MM.1S (cell line): ENCODE data around the gene EVPL.

Experiments used
- EZH2 ChIP-seq: fragments of 300-600 bp; sonication (generic); optimal IDR thresholded peaks from 2 replicates; pipeline ENCODE3; 2017; ENCODE audit warnings: low read depth, mild to moderate bottlenecking, antibody characterized with exemption, low read length, mixed read lengths
- TF ChIP-seq, protein P1 (sequence below): fragments of 300-600 bp; sonication (generic); IDR thresholded peaks from 2 replicates; pipeline ENCODE4 v1.5.1; 2016; ENCODE audit warnings: antibody characterized with exemption, low read length, mixed read lengths

DNA sequence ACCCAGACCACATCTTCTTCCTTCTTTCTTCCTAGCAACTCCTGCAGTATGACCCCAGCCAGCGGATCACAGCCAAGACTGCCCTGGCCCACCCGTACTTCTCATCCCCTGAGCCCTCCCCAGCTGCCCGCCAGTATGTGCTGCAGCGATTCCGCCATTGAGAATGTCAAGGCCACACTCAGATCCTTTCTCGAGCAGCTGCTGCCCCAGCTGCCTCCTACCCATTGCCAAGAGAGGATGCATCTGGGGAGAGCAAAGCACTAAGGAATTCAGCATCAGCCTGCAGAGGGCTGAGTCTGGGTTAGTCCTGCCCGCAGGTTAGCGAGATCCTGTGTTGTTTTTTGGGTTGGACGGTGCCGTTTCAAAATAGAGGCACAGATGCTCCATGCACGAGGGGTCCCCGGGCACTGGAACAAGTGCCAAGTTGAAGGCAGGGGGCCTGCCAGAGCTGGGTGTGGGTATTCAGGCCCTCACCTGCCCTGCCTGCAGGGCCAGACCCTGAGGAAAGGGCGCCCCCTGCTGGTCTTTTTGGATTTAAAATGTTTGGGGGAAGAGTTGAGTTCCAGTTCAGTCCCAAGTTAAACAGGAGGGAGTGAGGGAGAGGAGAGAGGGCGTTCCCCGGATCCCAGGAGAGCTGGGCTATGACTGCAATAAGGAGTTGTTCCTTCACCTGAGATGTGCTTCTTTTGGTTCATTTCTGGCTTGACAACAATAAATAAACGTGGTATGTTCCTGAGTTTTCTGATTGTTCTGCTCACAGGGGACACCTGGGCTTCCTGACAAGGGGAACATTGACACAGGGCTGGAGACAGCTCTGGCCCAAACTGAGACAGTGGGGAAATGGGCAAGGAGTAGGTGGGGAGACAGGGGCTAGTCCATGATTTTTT is 21.6 kb downstream of the EVPL start:
- TF ChIP-seq, protein P1, sequence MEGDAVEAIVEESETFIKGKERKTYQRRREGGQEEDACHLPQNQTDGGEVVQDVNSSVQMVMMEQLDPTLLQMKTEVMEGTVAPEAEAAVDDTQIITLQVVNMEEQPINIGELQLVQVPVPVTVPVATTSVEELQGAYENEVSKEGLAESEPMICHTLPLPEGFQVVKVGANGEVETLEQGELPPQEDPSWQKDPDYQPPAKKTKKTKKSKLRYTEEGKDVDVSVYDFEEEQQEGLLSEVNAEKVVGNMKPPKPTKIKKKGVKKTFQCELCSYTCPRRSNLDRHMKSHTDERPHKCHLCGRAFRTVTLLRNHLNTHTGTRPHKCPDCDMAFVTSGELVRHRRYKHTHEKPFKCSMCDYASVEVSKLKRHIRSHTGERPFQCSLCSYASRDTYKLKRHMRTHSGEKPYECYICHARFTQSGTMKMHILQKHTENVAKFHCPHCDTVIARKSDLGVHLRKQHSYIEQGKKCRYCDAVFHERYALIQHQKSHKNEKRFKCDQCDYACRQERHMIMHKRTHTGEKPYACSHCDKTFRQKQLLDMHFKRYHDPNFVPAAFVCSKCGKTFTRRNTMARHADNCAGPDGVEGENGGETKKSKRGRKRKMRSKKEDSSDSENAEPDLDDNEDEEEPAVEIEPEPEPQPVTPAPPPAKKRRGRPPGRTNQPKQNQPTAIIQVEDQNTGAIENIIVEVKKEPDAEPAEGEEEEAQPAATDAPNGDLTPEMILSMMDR = peak; percentile 76
- no peak for TF ChIP-seq EZH2
